ENCODE results near the gene AHCTF1.
"Not testable (repeated sequence)": the region's sequence is repeated elsewhere in the genome, so short reads cannot be mapped to it uniquely, and the experiment has no call there.

The AHCTF1 gene

GRCh38 chr1:246923482-246923881, 8.3 kb downstream of the AHCTF1 start:
- peak; percentile 79 for FAIRE-seq

GRCh38 chr1:246921481-246921880, 10.3 kb downstream of the AHCTF1 start:
- DNase-seq (ENCODE audit: insufficient read length, low spot score) (no peak), FAIRE-seq (no peak)
- TF ChIP-seq POU2F2 (IDR thresholded peaks at IDR 0.05; ENCODE audit: low read depth, low read length) (no peak), TAF1 (IDR thresholded peaks at IDR 0.05; ENCODE audit: low read depth, low read length) (no peak), PAX5 (IDR thresholded peaks at IDR 0.05; ENCODE audit: insufficient read depth, low read length, severe bottlenecking) (no peak), POLR2AphosphoS5 (IDR thresholded peaks at IDR 0.05; ENCODE audit: low read depth, low read length) (no peak), SPI1 (IDR thresholded peaks at IDR 0.05; ENCODE audit: low read depth, low read length) (no peak), POLR2A (IDR thresholded peaks at IDR 0.05; ENCODE audit: low read depth, low read length) (no peak)

More at GRCh38 chr1:246923482-246923881, 8.3 kb downstream of the AHCTF1 start:
- DNase-seq (ENCODE audit: insufficient read length, low spot score): no peak
- TF ChIP-seq SPI1 (IDR thresholded peaks at IDR 0.05; ENCODE audit: low read depth, low read length): no peak
- TF ChIP-seq PAX5 (IDR thresholded peaks at IDR 0.05; ENCODE audit: insufficient read depth, low read length, severe bottlenecking): no peak
- TF ChIP-seq POLR2A (IDR thresholded peaks at IDR 0.05; ENCODE audit: low read depth, low read length): no peak
- TF ChIP-seq TAF1 (IDR thresholded peaks at IDR 0.05; ENCODE audit: low read depth, low read length): no peak
- no peak for TF ChIP-seq POU2F2 (IDR thresholded peaks at IDR 0.05; ENCODE audit: low read depth, low read length)
- TF ChIP-seq POLR2AphosphoS5 (IDR thresholded peaks at IDR 0.05; ENCODE audit: low read depth, low read length): no peak

GRCh38 chr1:246919902-246920301, 11.8 kb downstream of the AHCTF1 start:
- DNase-seq (ENCODE audit: insufficient read length, low spot score) (no peak), FAIRE-seq (no peak)
- TF ChIP-seq TAF1 (IDR thresholded peaks at IDR 0.05; ENCODE audit: low read depth, low read length) (no peak), POLR2AphosphoS5 (IDR thresholded peaks at IDR 0.05; ENCODE audit: low read depth, low read length) (no peak), PAX5 (IDR thresholded peaks at IDR 0.05; ENCODE audit: insufficient read depth, low read length, severe bottlenecking) (no peak), SPI1 (IDR thresholded peaks at IDR 0.05; ENCODE audit: low read depth, low read length) (no peak), POLR2A (IDR thresholded peaks at IDR 0.05; ENCODE audit: low read depth, low read length) (no peak), POU2F2 (IDR thresholded peaks at IDR 0.05; ENCODE audit: low read depth, low read length) (no peak)

GRCh38 chr1:246916026-246916923, 15.5 kb downstream of the AHCTF1 start:
- peak; percentile 33 for FAIRE-seq
- not testable (repeated sequence) for DNase-seq (ENCODE audit: insufficient read length, low spot score)

- no peak for DNase-seq (ENCODE audit: insufficient read length, low spot score)
- TF ChIP-seq SPI1 (IDR thresholded peaks at IDR 0.05; ENCODE audit: low read depth, low read length): no peak
- no peak for TF ChIP-seq PAX5 (IDR thresholded peaks at IDR 0.05; ENCODE audit: insufficient read depth, low read length, severe bottlenecking)
- TF ChIP-seq TAF1 (IDR thresholded peaks at IDR 0.05; ENCODE audit: low read depth, low read length): no peak
- no peak for TF ChIP-seq POLR2A (IDR thresholded peaks at IDR 0.05; ENCODE audit: low read depth, low read length)
- TF ChIP-seq POU2F2 (IDR thresholded peaks at IDR 0.05; ENCODE audit: low read depth, low read length): no peak
- no peak for TF ChIP-seq POLR2AphosphoS5 (IDR thresholded peaks at IDR 0.05; ENCODE audit: low read depth, low read length)
- peak; percentile 13 for FAIRE-seq
Measured at GRCh38 chr1:246907472-246907871, 24.3 kb downstream of the AHCTF1 start.

- TF ChIP-seq TAF1 (IDR thresholded peaks at IDR 0.05; ENCODE audit: low read depth, low read length) (no peak), POLR2AphosphoS5 (IDR thresholded peaks at IDR 0.05; ENCODE audit: low read depth, low read length) (no peak), POU2F2 (IDR thresholded peaks at IDR 0.05; ENCODE audit: low read depth, low read length) (no peak)
- DNase-seq (ENCODE audit: insufficient read length, low spot score) (no peak), FAIRE-seq (no peak)
Measured at GRCh38 chr1:246906833-246907232, 24.9 kb downstream of the AHCTF1 start.

- TF ChIP-seq PAX5 (IDR thresholded peaks at IDR 0.05; ENCODE audit: insufficient read depth, low read length, severe bottlenecking) (no peak), SPI1 (IDR thresholded peaks at IDR 0.05; ENCODE audit: low read depth, low read length) (no peak), POLR2AphosphoS5 (IDR thresholded peaks at IDR 0.05; ENCODE audit: low read depth, low read length) (no peak), TAF1 (IDR thresholded peaks at IDR 0.05; ENCODE audit: low read depth, low read length) (no peak), POLR2A (IDR thresholded peaks at IDR 0.05; ENCODE audit: low read depth, low read length) (no peak), POU2F2 (IDR thresholded peaks at IDR 0.05; ENCODE audit: low read depth, low read length) (no peak)
- FAIRE-seq (no peak), DNase-seq (ENCODE audit: insufficient read length, low spot score) (no peak)
Measured at GRCh38 chr1:246901874-246902273, 29.9 kb downstream of the AHCTF1 start.

- FAIRE-seq: peak; percentile 55
- no peak for DNase-seq (ENCODE audit: insufficient read length, low spot score)
- TF ChIP-seq SPI1 (IDR thresholded peaks at IDR 0.05; ENCODE audit: low read depth, low read length): no peak
- TF ChIP-seq POLR2AphosphoS5 (IDR thresholded peaks at IDR 0.05; ENCODE audit: low read depth, low read length): no peak
- no peak for TF ChIP-seq POU2F2 (IDR thresholded peaks at IDR 0.05; ENCODE audit: low read depth, low read length)
- no peak for TF ChIP-seq PAX5 (IDR thresholded peaks at IDR 0.05; ENCODE audit: insufficient read depth, low read length, severe bottlenecking)
- TF ChIP-seq TAF1 (IDR thresholded peaks at IDR 0.05; ENCODE audit: low read depth, low read length): no peak
- no peak for TF ChIP-seq POLR2A (IDR thresholded peaks at IDR 0.05; ENCODE audit: low read depth, low read length)
Measured at GRCh38 chr1:246897302-246897701, 34.4 kb downstream of the AHCTF1 start.

GRCh38 chr1:246893191-246893939, 38.4 kb downstream of the AHCTF1 start:
- DNase-seq (ENCODE audit: insufficient read length, low spot score): no peak
- TF ChIP-seq SPI1 (IDR thresholded peaks at IDR 0.05; ENCODE audit: low read depth, low read length) (no peak), POLR2A (IDR thresholded peaks at IDR 0.05; ENCODE audit: low read depth, low read length) (no peak), POLR2AphosphoS5 (IDR thresholded peaks at IDR 0.05; ENCODE audit: low read depth, low read length) (no peak), POU2F2 (IDR thresholded peaks at IDR 0.05; ENCODE audit: low read depth, low read length) (no peak), PAX5 (IDR thresholded peaks at IDR 0.05; ENCODE audit: insufficient read depth, low read length, severe bottlenecking) (no peak), TAF1 (IDR thresholded peaks at IDR 0.05; ENCODE audit: low read depth, low read length) (no peak)
- no peak for FAIRE-seq

Data from GM12891 (cell line).